Subcutaneous adipose tissue (tissue), 4 donors: ENCODE data around the gene SPRYD3. TPM values are rescaled to one million over a fixed set of nuclear protein-coding genes. Genes with fewer than 3 reads are reported as not detected.

Experiments
- total RNA-seq, 4 donors: library from RNA; depleted of rRNA; stranded (reverse); fragments of >200 nt; gene quantifications; one replicate each; pipeline ENCODE4 v1.1.0, GENCODE V29; 2016
- TF ChIP-seq, protein P1 (sequence below): fragments of 450-650 bp; IDR thresholded peaks from one replicate; pipeline ENCODE4 v1.5.1; 2016; ENCODE audit warnings: low read depth, mild to moderate bottlenecking, control low read depth, antibody characterized with exemption, moderate library complexity

SPRYD3 gene
- total RNA-seq, 4 donors from 2014 or later: 20.4 to 41.8 (median 24.6) TPM

DNA sequence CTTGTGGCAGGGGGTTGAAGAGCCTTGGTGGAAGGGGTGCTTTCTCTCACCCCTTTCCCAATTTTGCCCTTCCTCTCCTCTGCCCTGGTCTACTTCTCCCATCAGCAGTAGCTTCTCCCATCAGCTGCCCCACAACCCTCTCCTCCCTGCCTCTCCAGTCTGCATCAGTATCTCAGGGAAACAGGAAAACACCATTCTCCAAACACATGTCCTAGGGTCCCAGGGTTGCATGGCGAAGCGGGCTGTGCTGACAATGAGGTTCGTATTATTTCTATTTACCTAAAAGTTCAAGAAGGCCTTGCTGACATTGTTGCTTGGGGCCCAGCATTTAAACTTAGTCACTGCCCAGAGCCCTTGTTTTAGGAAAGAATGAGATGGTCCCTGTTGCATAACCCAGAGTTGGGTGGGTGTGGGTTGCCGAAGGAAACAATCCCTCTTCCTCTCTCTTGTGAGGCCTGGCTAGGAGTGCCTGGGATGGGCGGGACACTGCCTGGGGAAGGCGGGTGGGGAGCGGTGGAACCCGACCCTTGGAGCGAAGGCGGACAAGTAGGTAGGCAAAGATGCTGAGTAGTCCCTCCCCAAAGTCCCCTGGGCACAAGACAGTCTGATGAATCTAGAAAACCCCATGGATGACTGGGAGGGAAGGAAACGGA lies 17.0 kb upstream of the SPRYD3 start:
- TF ChIP-seq, protein P1, sequence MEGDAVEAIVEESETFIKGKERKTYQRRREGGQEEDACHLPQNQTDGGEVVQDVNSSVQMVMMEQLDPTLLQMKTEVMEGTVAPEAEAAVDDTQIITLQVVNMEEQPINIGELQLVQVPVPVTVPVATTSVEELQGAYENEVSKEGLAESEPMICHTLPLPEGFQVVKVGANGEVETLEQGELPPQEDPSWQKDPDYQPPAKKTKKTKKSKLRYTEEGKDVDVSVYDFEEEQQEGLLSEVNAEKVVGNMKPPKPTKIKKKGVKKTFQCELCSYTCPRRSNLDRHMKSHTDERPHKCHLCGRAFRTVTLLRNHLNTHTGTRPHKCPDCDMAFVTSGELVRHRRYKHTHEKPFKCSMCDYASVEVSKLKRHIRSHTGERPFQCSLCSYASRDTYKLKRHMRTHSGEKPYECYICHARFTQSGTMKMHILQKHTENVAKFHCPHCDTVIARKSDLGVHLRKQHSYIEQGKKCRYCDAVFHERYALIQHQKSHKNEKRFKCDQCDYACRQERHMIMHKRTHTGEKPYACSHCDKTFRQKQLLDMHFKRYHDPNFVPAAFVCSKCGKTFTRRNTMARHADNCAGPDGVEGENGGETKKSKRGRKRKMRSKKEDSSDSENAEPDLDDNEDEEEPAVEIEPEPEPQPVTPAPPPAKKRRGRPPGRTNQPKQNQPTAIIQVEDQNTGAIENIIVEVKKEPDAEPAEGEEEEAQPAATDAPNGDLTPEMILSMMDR: no peak

DNA sequence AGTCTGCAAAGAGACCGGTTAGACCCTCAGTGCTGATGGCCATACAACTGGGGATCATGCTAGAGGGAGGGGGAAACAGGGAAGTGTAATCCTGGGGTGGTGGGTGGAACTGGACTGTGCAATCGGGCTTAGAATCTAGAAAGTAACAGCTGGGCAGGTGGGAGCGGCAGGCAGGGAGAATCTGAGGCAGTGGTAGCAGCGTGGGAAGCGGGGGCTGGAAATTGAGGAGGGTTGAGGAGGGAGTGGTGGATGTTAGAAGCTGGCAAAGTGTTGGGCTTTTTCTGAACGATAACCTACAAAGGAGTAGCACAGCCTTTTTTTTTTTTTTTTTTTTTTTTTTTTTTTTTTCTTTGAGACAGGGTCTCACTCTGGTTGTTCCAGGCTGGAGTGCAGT lies 15.2 kb upstream of the SPRYD3 start:
- TF ChIP-seq, protein P1: no peak

DNA sequence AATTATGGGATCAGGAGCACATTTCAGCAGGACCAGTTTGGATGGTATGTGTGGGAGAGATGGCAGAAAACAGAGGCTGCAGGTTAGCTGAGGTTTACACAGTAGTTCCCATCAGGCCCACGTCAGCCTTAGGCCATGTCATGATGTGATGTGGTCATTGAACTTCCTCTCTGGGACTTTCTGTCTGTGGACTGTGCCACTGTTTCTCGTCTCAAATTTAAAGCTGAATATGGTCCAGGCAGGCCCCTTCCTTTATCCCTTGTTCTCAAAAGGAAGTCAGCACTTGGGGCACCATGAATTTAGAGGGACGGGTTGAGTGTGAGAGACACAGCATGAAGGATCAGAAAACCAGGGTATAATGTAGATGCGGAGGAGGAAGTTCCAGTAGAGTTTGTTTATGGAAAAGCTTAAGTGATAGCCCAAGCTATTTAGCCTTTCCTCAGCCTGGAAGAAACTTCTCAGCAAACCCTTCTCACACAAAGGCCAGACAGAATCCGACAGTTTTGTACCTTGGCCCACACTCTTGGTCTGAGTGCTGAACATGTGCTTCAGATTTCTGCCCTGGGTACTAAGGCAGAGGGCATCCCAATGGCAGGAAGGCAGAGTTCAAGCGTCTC lies 14.7 kb upstream of the SPRYD3 start:
- TF ChIP-seq, protein P1: no peak

DNA sequence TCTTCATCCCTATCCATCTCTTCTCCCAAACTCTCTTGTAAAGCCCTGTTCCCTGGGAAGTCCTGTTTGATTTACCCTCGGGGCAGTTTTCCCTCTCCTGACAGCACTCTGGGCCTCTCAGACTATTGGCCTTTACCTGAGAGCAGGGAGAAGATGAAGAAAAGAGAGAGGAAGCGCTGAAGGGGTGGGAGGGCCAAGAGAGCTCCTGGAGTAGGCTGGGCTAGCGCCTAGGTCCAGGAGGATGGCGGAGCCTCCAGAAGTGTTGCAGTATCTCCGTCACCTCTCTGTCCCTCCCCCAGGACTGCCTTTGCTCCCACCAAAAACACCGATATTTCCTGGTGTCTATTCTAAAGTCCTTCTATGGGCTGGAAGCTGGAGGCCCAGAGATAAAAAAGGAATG lies 12.6 kb upstream of the SPRYD3 start:
- TF ChIP-seq, protein P1: no peak

DNA sequence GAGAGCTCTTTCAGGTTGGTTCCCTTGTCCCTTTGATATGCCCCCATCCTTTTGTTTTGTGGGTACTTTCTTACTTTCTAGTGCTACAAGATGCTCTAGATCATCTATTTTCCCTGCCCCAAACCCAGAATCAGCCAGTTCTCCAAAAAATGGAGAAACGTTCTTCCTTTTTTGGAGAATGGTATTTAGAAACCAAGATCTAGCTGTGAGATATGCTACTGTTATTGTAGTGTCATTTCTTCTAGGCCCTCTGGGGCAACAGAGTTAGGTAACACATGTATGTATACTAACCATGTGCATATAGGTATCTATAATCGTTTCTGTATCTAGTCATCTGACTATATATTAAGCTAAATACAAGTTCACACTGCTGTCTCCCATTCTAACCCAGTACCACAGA lies 11.4 kb upstream of the SPRYD3 start:
- TF ChIP-seq, protein P1: no peak

DNA sequence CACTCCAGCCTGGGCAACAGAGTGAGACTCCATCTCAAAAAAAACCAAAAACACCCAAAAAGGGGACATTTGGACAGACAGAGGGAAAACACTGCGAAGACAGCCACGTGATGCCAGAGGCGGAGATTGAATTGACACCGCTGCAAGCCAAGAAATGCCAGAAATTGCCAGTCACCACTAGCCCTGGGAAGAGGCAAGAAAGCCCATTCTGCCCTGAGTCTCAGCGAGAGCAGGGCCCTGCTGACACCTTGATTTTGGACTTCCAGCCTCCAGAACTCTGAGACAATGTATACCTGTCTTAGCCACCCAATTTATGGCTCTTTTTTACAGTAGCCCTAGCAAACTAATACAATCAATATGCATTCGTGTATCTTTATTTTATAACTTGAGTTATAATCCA lies 10.9 kb upstream of the SPRYD3 start:
- TF ChIP-seq, protein P1: no peak

DNA sequence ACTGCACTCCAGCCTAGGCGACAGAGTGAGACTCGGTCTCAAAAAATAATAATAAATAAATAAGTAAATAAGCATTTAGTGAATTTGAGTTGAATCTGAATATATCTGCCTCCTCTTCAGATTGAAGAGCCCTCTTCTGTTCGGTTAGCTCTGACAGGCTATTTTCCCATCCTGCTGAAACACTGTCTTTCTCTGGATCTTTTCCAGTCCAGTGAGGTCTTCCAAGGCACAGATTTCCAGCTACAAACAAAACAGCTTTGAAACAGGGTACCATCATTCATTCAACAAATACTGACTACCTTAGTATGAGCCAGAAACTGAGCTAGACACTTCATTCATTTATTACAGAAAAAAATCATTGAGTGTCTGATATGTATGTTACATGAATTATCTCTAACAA lies 7.2 kb upstream of the SPRYD3 start:
- TF ChIP-seq, protein P1: no peak
